Stimulated activated CD8-positive, alpha-beta memory T cell treated with anti-CD3 and anti-CD28 coated beads, Interleukin-4, amount 100 ng/mL, for 1 hour (primary cell): ENCODE measurements around the gene L3MBTL3.

Source experiments
- DNase-seq, 2 donors: peaks; one replicate each; pipeline ENCODE4 v3.0.0-alpha.2; 2020; ENCODE audit warnings: low read depth in 2 of 2, low spot score in 1 of 2

The L3MBTL3 gene

DNA sequence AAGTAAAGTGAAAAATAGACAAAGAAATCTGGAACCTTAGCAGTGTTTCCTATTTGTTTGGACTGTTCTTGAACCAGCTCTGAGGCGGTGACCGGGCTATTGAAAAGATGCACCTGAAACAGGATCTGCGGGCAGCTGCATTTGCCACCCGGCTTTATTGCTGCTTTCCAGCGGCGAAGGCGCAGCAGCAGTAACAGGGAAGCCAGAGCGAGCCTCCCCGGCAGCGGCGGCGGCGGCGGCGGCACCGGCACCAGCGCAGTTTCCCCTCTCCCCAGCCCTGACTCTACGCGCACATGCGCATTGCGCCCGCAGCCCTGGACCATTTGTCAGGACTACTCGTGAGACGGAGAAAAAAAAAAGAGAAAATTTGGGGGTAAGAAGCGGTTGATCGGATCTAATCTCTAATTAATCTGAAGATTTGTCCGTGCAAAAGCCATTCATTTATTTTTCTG lies at the start of gene L3MBTL3:
TSS of gene L3MBTL3 (plus strand) at position 290 of the 452 bp plus-strand sequence. CDS start 24,119 bp downstream, outside the sequence.
- peak; percentile 66 to 84 for DNase-seq

DNA sequence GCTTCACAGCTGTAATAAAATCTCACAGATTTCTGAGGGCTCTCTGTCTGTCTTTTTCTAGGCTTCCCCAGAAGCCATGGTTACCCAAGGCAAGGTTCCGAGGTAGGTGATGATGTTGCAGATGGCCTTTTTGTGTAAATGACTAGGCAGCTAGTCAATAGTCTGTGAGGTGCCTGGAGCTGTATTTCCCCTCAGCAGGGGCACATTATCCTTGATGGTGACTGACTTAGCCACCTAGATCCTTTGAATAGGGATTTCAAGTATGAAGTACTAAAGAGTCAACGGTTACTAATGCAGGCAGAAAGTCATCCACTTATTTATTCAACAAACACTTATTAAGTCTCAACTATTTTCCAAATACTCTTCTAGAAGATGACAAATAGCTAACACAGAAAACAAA lies 49.3 kb upstream of the L3MBTL3 start:
- DNase-seq: no peak

DNA sequence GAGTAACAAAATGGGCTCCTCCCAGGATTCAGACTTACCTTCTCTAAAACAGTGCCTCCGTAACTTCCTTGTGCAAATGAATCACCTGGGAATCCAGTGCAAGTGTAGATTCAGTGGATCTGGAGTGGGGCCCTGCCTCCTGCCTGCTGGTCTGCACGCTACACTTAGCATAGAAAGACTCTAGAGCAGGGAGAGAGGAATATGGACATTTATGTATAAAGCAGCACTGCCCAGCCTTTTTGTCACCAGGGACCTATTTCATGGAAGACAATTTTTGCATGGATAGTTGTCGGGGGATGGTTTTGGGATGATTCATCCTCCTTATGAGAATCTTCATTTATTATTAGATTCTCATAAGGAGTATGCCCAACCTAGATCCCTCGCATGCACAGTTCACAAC lies 42.3 kb upstream of the L3MBTL3 start:
- no peak for DNase-seq

DNA sequence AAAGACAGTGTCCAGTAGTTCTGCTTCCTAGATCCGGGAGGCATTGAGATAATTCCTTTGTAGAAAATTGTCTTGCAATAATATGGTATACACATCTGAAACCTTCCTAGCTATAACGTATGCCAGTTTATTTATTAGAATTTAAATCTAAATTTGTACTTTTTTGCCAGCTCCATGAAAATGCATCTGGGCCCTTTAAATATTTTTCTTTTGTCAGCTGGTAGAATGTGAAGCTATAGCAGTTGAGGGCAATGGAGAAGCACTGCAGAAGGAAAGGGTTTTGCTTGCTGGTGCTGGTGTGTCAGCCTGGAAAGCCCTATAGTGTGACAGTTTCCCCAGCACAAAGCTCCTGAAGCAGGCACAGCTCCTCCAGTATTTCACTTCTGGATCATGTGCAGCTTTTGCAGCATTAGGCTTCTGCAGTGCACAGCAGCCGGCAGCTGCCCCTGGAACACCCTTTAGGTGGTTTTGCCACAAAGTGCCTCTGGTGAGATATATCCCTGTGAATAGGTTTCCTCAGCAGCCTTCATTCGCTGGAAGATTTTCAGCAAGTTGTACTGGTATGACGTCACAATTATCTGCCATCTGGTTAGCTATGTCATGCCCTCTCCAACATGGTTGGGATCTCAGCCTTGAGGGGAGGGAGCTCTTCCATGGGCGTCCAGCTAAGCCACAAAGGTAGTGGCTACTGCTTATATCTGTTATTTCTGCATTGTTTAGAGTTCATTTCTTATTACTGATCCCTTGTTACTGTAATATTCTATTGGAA lies 40.0 kb upstream of the L3MBTL3 start:
- no peak for DNase-seq

DNA sequence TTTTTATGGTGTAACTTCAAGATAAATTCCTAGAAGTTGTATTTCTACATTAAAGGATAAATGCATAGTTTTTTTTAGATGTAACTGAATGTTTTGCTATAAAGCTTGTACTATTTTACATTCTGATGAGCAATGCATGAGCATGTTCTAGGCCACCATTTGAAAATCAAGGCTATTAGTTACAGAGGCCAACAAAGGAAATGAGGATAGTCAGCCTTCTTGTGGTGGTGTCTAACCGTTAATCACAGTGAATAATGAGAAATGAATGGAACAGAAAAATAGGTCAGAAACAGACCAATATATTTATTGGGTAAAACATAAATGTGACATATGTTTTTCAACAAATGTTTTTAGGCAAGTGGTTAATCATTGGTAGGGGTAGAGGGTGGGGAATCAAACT lies 37.6 kb upstream of the L3MBTL3 start:
- no peak for DNase-seq

DNA sequence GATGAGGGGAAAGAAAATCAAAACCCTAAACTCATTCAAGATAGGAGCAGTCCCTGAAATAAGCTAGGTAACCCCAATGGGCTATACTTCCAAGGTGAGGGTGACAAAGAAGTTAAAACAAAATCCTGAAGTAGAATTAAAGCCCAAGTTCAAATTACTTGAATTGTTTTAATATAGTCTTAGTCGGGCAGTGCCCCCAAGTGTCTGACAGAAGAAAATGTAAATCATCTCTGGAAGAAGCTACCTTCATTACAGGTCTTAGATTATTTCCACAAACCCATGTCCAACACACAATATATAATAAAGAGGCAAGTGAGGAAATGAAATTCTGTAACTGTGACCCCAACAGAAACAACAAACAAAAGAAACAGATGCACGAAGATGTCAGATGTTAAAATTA lies 36.8 kb upstream of the L3MBTL3 start:
- DNase-seq: no peak

DNA sequence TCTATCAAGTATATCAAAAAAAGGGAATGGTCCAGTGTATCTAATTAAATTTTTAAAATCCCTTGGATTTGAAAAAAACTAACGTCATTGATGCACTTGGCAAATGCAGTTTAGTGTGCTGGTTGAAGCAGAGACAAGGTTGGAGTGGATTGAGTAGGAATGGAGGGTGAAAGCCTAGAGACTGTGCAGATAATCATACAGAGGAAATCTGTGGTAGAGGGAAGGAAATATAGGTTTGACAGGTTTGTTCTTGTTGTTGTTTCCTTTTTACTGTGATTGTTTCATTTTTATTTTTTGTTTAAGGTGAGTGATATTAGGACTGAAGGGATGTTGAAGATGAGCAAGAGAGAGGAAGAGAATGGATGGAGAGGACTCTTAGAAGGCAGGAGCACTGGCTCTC lies 29.0 kb upstream of the L3MBTL3 start:
- DNase-seq: no peak

DNA sequence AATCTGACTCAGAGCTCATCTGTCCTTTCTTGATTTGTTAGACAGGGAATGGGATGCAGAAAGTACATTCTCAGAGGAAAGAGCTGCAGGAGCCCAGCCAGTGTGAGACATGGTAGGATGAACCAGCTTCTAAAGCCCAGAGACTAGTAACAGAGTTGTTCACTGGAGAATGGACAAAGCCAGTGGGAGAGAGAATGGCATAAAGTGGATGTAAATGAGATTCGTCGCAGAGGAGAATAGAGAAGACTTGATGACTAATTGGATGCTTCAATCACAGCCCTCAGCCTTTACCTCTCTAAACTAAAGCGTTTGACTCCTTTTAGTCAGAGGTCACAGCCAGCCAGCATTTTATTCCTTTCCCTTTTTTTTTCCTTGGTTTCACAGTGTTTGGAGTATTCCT lies 25.5 kb upstream of the L3MBTL3 start:
- no peak for DNase-seq

DNA sequence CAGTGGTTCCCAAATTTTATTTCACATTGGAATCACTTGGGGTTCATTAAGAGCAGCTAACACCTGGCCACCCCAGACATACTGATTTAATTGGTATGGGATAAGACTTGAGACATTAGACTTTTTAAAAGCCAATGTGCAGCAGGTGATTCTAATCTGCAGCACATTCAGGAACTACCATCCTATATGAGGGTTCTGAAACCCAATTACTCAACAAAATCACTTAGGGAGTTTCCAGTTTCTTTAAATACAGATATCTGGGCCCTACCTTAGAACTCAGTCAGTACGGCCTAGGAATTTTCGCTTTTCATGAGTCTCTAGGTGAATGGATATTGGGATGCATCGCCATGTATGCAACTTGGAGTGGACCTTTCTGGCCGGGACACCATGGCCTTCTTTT lies 24.0 kb upstream of the L3MBTL3 start:
- no peak for DNase-seq

DNA sequence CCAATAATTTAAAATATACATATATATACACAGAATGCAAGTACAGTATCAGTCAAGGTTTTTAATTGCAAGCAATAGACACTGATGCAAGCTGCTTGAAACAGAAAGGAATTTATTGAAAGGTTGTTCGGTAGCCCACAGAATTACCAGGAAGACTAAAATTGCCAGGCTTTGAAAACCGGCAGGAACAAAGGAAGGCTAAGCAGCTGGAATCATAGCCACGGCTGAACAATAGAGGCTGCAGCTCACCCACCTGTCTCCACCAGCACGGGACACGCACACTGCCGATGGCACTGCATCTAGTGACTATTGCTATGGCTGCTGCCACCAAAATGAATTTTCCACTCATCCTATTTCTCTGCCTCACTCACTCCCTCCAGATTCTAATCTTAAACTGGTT lies 22.0 kb upstream of the L3MBTL3 start:
- no peak for DNase-seq

DNA sequence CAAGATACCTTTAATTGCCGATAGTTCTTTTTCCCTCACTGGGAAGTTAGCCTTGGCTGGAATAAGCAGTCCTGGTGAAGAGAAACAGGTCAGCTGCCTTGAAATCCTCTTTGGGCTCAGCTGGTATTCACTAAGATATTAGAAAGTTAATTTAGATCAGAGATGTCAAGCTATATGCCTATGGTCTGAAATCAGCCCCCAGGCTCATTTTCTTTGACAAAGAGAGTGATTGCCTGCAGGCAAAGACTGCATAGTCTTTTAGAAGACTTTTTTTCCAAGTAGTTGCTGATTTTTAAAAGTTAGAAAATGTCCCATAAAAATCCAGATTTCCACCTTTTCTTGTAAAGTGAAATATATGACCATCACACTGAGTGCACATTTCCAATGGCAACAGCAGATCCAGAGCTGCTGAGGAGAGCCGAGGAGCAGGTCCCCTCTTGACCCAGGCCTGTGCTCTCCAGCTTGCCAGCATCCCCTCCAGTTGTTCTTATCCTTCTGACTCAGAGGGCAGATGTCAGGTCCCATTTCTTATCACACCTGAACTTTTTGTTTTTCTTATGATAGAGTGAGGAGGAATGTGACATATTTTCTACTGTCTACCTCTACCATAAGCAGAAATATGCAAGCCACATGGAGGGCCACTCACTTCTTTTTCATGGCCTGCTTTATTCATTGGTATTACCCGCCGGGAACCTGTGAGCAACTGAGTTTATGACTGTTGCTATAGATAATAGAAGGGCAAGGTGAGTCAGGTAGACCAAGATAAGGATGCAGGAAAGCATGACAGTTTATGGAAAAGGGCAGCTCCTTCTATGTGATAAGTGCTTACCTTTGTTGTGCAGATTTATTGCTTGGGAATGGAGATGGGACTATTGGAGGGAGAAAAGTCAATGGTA lies 17.6 kb upstream of the L3MBTL3 start:
- no peak for DNase-seq

DNA sequence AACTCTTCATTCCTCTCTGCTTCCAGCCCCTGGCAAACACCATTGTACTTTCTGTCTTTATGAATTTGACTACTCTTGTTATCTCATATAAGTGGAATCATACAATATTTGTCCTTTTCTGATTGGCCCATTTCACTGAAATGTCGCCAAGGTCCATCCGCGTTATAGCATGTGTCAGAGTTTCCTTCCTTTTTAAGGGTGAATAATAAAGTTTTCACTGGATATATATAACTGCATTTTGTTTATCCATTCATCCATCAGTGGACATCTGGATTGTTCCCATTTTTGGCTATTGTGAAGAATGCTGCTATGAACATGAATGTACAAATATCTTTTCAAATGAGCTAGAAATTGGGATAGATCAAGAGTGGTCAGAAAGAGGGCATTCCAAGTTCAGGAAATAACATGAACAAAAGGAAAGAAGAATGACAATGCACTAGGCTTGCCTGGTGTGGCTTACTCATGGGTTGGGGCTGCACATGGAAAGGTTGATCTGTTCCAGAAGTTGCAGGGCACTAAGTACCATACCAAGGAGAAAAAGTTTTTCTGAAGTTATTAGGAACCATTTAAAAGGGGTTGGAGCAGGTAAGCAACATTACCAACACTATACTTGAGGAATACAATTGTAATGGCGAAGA lies 10.0 kb upstream of the L3MBTL3 start:
- no peak for DNase-seq

DNA sequence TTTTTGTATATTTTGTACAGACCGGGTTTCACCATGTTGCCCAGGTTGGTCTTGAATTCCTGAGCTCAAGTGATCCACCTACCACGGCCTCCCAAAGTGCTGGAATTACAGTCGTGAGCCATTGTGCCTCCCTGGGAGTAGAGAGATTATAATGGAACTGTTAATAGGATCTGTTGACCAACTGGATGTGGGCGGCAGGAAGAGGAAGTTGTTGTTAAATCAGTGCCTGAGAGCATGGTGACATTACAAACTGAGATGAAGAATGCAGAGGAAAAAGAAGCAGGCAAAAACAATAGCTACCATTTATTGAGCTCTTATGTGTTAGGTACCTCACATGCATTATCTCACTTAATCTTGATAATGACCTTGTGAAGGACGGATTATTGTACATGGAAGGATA lies 9.2 kb upstream of the L3MBTL3 start:
- no peak for DNase-seq

DNA sequence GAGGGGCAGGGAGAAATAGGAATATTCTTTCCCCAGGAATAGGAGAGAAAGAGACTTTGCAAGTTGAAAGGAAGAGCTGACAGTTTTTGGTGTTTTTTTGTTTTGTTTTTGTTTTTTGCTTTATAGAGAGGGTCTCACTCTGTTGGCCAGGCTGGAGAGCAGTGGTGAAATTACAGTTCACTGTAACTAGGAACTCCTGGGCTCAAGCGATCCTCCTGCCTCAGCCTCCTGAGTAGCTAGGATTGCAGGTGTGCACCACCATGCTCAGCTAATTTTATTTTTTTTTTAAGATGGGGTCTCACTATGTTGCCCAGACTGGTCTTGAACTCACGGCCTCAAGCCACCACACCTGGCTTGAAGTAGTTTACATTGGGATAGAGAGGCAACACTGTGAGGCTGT lies 8.0 kb upstream of the L3MBTL3 start:
- DNase-seq: no peak

DNA sequence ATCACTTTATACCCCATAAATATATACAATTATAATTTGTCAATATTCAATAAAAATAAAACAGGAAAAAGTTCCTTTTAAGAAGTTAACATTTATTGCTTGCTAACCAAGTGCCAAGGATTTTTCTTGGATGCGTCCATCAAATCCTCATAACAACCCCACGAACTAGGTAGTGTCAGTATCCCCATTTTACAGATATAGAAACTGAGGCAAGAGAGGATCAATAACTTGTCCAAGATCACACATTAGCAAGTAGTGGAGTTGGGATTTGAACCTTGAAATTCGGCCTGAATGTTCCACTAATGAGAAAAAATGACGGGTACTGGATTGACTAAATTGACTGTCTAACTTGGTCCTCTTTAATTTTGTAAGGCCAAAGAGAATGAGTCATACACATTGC lies 5.7 kb upstream of the L3MBTL3 start:
- DNase-seq: no peak

DNA sequence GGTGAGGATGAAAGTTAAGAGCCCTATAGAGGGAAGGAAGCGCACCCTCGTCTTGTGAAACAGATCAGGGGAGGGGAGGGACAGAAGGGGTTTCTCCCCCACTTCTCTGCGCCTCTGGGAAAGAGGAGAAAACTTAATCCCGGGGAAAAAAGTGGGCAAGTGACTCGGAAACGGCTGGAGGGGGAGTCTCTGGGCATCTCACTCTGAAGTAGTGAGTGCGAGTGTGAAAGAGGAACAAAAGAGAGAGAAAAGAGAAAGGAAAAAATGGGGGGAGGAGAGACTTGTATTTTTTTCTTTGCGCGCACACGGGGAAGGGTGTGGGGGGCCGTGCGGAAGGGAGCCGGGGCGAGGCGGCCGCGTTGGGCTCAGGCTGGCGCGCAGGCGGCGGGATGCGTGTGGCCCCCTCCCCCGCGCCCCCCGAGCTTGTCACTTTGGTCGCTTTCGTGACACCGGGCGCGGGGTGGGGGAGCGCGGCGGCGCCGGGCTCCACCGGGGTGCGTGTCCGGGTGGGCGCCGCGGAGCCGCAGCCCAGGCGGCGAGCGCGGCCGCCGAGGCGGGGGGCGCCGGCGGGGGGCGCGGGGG lies 454 bp downstream of the L3MBTL3 start:
- no peak for DNase-seq

DNA sequence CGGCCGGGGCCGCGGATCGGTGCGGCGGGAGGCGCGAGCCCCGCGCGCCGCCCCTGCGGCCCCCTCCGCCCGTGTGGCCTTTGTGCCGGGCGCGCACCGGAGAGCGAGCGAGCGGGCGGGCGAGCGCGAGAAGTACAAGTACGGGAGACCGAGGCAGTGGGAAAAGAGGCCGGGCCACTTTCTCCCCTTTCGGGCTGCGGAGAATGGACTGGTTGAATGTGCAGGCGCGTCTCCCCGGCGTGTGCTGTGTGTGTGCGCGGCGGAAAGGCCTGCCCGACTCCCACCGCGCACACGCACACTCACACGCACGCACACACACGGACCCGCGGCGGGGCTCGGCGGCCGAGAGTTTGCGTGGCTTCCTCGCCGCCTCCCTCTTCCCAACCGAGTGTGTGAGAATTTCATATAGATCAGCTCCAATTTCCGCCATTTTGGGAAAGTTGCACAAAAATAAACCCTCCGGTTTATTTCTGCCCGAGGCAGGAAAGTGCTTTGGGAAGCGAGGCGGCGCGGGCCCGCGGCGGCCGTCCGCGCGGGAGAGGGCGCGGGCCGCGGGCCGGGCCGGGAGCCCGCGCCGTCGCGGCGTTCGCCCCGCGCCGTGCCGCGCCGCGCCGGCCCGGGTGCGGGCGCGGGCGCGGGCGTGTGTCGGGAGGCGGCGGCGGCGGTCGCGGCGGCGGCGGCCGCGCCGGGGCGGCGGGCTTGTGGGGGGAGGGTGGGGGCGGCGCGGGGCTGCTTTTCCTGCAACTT lies 1.1 kb downstream of the L3MBTL3 start:
- no peak for DNase-seq

DNA sequence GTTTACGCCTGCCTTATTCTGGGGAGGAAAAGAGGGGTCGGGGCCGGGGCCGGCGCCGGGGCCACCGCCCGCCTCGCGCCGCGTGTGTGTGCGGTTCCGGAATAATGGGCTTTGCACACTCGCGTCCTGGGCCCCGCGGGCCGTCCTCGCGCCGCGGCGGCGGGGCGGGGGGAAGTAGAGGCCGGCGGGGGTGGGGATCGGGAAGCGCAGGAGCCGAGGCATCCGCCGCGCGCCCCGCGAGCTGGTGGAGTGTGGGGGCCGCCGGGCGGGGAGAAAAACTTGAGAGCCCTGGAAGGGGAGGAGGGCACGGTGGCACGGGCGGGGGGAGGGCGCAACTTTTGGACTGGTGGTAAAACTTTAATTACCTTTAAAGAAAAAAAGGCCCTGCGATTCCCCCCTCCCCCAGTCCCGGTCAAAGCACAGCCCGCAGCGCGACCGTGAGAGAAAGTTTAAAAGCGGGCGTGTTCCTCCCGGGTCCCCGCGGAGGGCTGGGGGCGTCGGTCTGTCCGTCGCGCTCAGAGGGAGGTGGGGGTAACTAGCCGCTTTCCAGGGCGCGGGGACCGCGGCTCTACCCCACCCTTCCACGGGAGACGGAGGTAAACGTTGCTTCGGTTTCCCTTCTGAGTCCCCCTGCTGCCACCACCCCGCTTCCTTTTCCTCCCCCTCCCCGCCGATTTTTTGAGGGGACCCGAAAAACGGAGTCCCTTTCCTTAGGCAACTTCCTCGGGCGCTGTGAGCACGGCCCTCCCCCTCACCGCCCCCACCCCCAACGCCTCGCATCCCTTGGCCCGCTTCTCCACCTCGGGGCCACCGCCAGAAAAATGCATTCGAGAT lies 1.9 kb downstream of the L3MBTL3 start:
- peak in 1 of 2 donors; percentile 13 for DNase-seq

DNA sequence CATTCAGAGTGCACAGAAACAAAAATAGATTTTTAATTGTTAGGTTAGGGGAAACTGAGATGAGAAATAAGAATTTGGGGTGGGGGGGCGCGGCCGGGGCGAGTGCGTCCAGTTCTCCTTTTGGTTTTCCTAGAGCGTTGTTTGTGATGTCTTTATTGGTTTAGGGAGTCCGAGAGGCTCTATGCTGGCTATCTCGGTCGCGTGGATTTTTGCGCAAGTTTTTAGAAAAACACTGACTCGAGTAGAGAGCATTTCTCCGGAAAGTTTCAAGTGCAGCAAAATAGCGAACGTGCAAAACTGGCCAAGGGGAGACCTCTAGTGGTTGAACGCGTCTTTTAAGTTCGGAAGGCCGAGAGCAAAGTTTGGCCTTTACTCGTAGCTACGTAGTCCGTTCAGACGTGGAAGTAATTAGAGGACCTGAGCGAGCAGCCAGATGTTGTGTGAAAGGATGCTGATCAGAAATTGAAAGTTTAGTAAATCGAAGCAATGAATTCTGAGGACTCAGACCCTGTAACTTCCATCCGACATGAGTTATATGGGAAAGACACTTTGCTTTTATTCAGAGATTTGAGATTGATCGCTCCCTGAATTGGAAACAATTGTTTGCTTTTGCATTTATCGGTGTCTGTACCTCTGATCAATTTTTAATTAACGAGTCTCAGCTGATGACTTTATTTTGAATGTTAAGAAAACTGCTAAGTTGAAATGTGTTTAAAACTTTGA lies 2.7 kb downstream of the L3MBTL3 start:
- peak; percentile 32 to 55 for DNase-seq
